Measurements from ENCODE around the gene BMP7. TPM values are rescaled to one million over a fixed set of nuclear protein-coding genes. Genes with fewer than 3 reads are reported as not detected.

Gene BMP7
- total RNA-seq, 1 experiment from 2014 or later = 0.13 TPM

- H3K27ac ChIP-seq = no peak overlapping the region
- DNase-seq = peak in 1 of 2 experiments; percentile 67
- intact Hi-C loops (cut with micrococcal nuclease; ENCODE audit: unreplicated experiment) = no loop called here
- H2AFZ ChIP-seq = no peak overlapping the region
- ChIA-PET POLR2A (ENCODE audit: unreplicated experiment) (no interaction called here), CTCF (no interaction called here)
- H3F3A ChIP-seq (ENCODE audit: insufficient read depth, low read depth) = no peaks in the 10 kb centered on the region
- no peak for TF ChIP-seq EZH2 (IDR thresholded peaks at IDR 0.05; ENCODE audit: low read depth)
- TF ChIP-seq, protein P1, sequence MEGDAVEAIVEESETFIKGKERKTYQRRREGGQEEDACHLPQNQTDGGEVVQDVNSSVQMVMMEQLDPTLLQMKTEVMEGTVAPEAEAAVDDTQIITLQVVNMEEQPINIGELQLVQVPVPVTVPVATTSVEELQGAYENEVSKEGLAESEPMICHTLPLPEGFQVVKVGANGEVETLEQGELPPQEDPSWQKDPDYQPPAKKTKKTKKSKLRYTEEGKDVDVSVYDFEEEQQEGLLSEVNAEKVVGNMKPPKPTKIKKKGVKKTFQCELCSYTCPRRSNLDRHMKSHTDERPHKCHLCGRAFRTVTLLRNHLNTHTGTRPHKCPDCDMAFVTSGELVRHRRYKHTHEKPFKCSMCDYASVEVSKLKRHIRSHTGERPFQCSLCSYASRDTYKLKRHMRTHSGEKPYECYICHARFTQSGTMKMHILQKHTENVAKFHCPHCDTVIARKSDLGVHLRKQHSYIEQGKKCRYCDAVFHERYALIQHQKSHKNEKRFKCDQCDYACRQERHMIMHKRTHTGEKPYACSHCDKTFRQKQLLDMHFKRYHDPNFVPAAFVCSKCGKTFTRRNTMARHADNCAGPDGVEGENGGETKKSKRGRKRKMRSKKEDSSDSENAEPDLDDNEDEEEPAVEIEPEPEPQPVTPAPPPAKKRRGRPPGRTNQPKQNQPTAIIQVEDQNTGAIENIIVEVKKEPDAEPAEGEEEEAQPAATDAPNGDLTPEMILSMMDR (conservative IDR thresholded peaks at IDR 0.05) = no peak
- H3K9me3 ChIP-seq (ENCODE audit: insufficient read depth, low read depth) = no peaks in the 10 kb centered on the region
- H3K4me2 ChIP-seq = no peak overlapping the region
- H3K36me3 ChIP-seq (ENCODE audit: low read depth) = no peaks in the 10 kb centered on the region
- H4K20me1 ChIP-seq (ENCODE audit: insufficient read depth) = no peaks in the 10 kb centered on the region
- no peaks in the 10 kb centered on the region for H3K9me2 ChIP-seq (ENCODE audit: insufficient read depth)
- BruUV-seq (replicated peaks) = no TSS peak
- H3K4me1 ChIP-seq (replicated peaks; ENCODE audit: insufficient read depth) = no peaks in the 10 kb centered on the region
- no peak overlapping the region for H3K4me3 ChIP-seq
- no peaks in the 10 kb centered on the region for H3K79me2 ChIP-seq (ENCODE audit: low read depth)
- no peaks in the 10 kb centered on the region for H3K27me3 ChIP-seq (ENCODE audit: insufficient read depth, low read depth)
Observed at GRCh38 chr20:57298457-57298856, 32.0 kb upstream of the BMP7 start.

DNA sequence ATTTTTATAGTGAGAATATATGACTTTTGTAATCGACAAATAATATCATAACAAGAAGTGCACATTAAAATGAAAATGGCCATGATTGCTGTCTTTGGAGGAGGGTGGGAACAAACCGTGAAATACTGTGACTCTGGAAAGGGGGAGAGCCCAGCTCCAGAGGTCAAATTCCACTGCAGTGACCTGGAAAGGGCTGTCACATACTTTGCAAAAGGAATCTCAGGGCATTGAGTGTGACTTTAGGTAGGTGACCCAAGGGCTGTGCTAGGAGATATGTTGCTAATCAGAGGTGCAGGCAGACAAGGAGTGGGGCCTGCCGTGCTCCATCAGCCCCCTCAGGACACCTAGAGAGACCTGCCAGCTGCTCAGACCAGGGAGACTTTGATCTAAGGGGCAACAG lies 28.1 kb upstream of the BMP7 start:
- TF ChIP-seq EZH2 (IDR thresholded peaks at IDR 0.05; ENCODE audit: low read depth) = no peak
- TF ChIP-seq, protein P1 (conservative IDR thresholded peaks at IDR 0.05) = no peak

DNA sequence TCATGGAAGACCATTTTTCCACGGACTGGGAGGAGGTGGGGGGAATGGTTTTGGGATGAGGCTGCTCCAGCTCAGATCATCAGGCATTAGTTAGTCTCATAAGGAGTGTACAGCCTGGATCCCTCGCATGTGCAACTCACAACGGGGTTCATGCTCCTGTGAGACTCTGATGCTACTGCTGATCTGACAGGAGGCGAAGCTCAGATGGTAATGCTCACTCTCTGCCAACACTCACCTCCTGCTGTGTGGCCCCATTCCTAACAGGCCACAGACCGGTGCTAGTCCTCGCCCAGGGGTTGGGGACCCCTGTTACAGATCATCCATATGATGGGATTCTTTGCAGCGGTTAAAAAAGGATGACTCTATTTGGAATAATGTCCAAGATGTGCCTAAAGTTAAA lies 27.6 kb upstream of the BMP7 start:
- intact Hi-C loops (cut with micrococcal nuclease; ENCODE audit: unreplicated experiment) = no loop called here
- POLR2A ChIA-PET (ENCODE audit: unreplicated experiment) = no interaction called here
- CTCF ChIA-PET = no interaction called here

More for the DNA sequence above, 28.1 kb upstream of the BMP7 start:
- Histone ChIP-seq H3K4me3 (no peak overlapping the region), H3K27me3 (ENCODE audit: insufficient read depth, low read depth) (peaks cover 36% of the 10 kb centered on the region), H3K4me2 (no peak overlapping the region), H3K9me3 (ENCODE audit: insufficient read depth, low read depth) (no peaks in the 10 kb centered on the region), H2AFZ (no peak overlapping the region), H3K36me3 (ENCODE audit: low read depth) (no peaks in the 10 kb centered on the region), H4K20me1 (ENCODE audit: insufficient read depth) (no peaks in the 10 kb centered on the region), H3K27ac (no peak overlapping the region), H3K79me2 (ENCODE audit: low read depth) (no peaks in the 10 kb centered on the region), H3K4me1 (replicated peaks; ENCODE audit: insufficient read depth) (no peaks in the 10 kb centered on the region), H3K9me2 (ENCODE audit: insufficient read depth) (no peaks in the 10 kb centered on the region), H3F3A (ENCODE audit: insufficient read depth, low read depth) (no peaks in the 10 kb centered on the region)
- DNase-seq = no peak
- ChIA-PET CTCF (no interaction called here), POLR2A (ENCODE audit: unreplicated experiment) (no interaction called here)
- intact Hi-C loops (cut with micrococcal nuclease; ENCODE audit: unreplicated experiment) = no loop called here
- BruUV-seq (replicated peaks) = no TSS peak

More for the DNA sequence above, 27.6 kb upstream of the BMP7 start:
- H3F3A ChIP-seq (ENCODE audit: insufficient read depth, low read depth) = no peaks in the 10 kb centered on the region
- H3K36me3 ChIP-seq (ENCODE audit: low read depth) = no peaks in the 10 kb centered on the region
- no peaks in the 10 kb centered on the region for H4K20me1 ChIP-seq (ENCODE audit: insufficient read depth)
- H2AFZ ChIP-seq = no peak overlapping the region
- no peaks in the 10 kb centered on the region for H3K4me1 ChIP-seq (replicated peaks; ENCODE audit: insufficient read depth)
- no peak overlapping the region for H3K4me3 ChIP-seq
- H3K4me2 ChIP-seq = no peak overlapping the region
- DNase-seq = no peak
- no peaks in the 10 kb centered on the region for H3K9me3 ChIP-seq (ENCODE audit: insufficient read depth, low read depth)
- H3K79me2 ChIP-seq (ENCODE audit: low read depth) = no peaks in the 10 kb centered on the region
- H3K9me2 ChIP-seq (ENCODE audit: insufficient read depth) = no peaks in the 10 kb centered on the region
- TF ChIP-seq, protein P1 (conservative IDR thresholded peaks at IDR 0.05) = no peak
- no peak for TF ChIP-seq EZH2 (IDR thresholded peaks at IDR 0.05; ENCODE audit: low read depth)
- H3K27me3 ChIP-seq (ENCODE audit: insufficient read depth, low read depth) = peaks cover 41% of the 10 kb centered on the region
- no peak overlapping the region for H3K27ac ChIP-seq
- BruUV-seq (replicated peaks) = no TSS peak
